Measurements from ENCODE around the gene OGDH.

DNA sequence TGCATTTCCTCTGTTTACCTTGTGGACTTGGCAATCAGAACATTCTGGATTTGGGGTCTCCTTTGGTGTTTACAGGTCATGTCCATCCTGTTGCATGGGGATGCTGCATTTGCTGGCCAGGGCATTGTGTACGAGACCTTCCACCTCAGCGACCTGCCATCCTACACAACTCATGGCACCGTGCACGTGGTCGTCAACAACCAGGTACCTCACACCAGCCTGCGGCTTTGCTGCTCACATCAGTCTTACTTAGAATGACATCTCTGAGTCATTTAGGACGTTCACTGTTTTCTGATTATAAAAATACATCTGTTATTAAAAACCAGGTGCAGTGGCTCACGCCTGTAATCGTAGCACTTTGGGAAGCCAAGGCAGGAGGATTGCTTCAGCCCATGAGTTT lies 75.2 kb downstream of the OGDH start:
- TF ChIP-seq, protein P1, sequence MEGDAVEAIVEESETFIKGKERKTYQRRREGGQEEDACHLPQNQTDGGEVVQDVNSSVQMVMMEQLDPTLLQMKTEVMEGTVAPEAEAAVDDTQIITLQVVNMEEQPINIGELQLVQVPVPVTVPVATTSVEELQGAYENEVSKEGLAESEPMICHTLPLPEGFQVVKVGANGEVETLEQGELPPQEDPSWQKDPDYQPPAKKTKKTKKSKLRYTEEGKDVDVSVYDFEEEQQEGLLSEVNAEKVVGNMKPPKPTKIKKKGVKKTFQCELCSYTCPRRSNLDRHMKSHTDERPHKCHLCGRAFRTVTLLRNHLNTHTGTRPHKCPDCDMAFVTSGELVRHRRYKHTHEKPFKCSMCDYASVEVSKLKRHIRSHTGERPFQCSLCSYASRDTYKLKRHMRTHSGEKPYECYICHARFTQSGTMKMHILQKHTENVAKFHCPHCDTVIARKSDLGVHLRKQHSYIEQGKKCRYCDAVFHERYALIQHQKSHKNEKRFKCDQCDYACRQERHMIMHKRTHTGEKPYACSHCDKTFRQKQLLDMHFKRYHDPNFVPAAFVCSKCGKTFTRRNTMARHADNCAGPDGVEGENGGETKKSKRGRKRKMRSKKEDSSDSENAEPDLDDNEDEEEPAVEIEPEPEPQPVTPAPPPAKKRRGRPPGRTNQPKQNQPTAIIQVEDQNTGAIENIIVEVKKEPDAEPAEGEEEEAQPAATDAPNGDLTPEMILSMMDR (IDR thresholded peaks at IDR 0.05) = no peak
- no peak for TF ChIP-seq POLR2A (IDR thresholded peaks at IDR 0.05)
